ENCODE data around the gene MCM8. TPM values are rescaled to one million over a fixed set of nuclear protein-coding genes. Genes with fewer than 3 reads are reported as not detected.

The MCM8 gene
- polyA plus RNA-seq, 3 donors = 0.07 to 0.51 (median 0.18) TPM

DNA sequence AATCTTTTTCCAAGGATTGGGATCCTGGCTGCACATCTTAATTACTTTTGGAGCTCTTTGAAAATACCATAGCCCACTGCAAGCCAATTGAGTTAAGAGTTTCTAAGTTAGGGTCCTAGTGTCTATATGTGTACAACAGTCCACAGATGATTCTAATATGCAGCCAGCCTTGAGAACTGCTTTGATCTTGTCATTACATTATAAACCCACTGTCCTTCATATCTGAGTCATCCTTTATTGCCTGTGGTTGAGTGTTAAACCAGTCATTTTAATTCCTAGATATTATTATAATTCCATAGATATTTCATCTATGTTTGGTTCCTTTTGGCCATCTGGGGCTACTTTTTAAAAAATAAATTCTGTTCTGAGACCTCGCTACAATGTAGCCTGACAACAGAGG, 24.1 kb downstream of the MCM8 start:
- H3K4me1 ChIP-seq (ENCODE audit: control insufficient read depth in 1 of 2, insufficient read depth in 2 of 2, low read length in 2 of 2) = peaks cover 6 to 10% of the 10 kb centered on the region in 2 donors
- no peaks in the 10 kb centered on the region for H4K20me1 ChIP-seq (ENCODE audit: insufficient read depth, low read length)
- no peak overlapping the region for H3K9ac ChIP-seq (ENCODE audit: insufficient read depth, low read length, poor library complexity, severe bottlenecking)
- no peak for DNase-seq
- H3K4me3 ChIP-seq (replicated peaks in 1 of 3; ENCODE audit: low read depth in 2 of 3, low read length in 3 of 3) = no peak overlapping the region
- H3K36me3 ChIP-seq (replicated peaks in 1 of 2; ENCODE audit: control insufficient read depth in 1 of 2, insufficient read depth in 2 of 2, low read length in 2 of 2) = peaks cover 7 to 50% of the 10 kb centered on the region in 2 donors
- Mint-ChIP-seq H3K36me3 (peaks cover 30 to 56% of the 10 kb centered on the region in 2 donors), H3K4me1 (peaks cover 6% of the 10 kb centered on the region), H3K4me3 (no peak overlapping the region), H3K27me3 (ENCODE audit: low read depth in 3 of 3) (no peaks in the 10 kb centered on the region), H3K9me3 (no peaks in the 10 kb centered on the region), H3K27ac (no peak overlapping the region)
- no peaks in the 10 kb centered on the region for H3K9me3 ChIP-seq (replicated peaks in 1 of 2; ENCODE audit: control insufficient read depth in 1 of 2, insufficient read depth in 1 of 2, low read length in 2 of 2)
- WGBS (ENCODE audit: insufficient coverage) = 100% methylated on average over 1 of the region's 1 CpG
- no peak overlapping the region for H2AFZ ChIP-seq (ENCODE audit: insufficient read depth, low read depth, low read length, poor library complexity, severe bottlenecking)
- no peaks in the 10 kb centered on the region for H3K27me3 ChIP-seq (ENCODE audit: control insufficient read depth in 2 of 2, insufficient read depth in 2 of 2, low read length in 2 of 2)
- TF ChIP-seq CTCF (IDR thresholded peaks at IDR 0.05) = no peak
- H3K79me2 ChIP-seq (ENCODE audit: insufficient read depth, low read length) = no peaks in the 10 kb centered on the region
- no peak overlapping the region for H3K4me2 ChIP-seq (replicated peaks; ENCODE audit: extremely low read depth, low read length, poor library complexity, severe bottlenecking)
- peak overlapping the region in 1 of 2 donors; percentile 49 for H3K27ac ChIP-seq (ENCODE audit: low read depth in 1 of 2, low read length in 2 of 2)
- intact Hi-C loops (cut with micrococcal nuclease) = no loop called here

GRCh38 chr20:5975778-5976177, 25.3 kb downstream of the MCM8 start:
- WGBS (ENCODE audit: insufficient coverage) = no CpG with 5 or more reads among the region's 2 CpGs
- no peak overlapping the region for H3K27ac ChIP-seq (ENCODE audit: low read depth in 1 of 2, low read length in 2 of 2)
- peaks cover 6 to 10% of the 10 kb centered on the region in 2 donors for H3K4me1 ChIP-seq (ENCODE audit: control insufficient read depth in 1 of 2, insufficient read depth in 2 of 2, low read length in 2 of 2)
- no peaks in the 10 kb centered on the region for H3K27me3 ChIP-seq (ENCODE audit: control insufficient read depth in 2 of 2, insufficient read depth in 2 of 2, low read length in 2 of 2)
- no peak overlapping the region for H3K9ac ChIP-seq (ENCODE audit: insufficient read depth, low read length, poor library complexity, severe bottlenecking)
- peaks cover 12 to 56% of the 10 kb centered on the region in 2 donors for H3K36me3 ChIP-seq (replicated peaks in 1 of 2; ENCODE audit: control insufficient read depth in 1 of 2, insufficient read depth in 2 of 2, low read length in 2 of 2)
- H2AFZ ChIP-seq (ENCODE audit: insufficient read depth, low read depth, low read length, poor library complexity, severe bottlenecking) = no peak overlapping the region
- no peaks in the 10 kb centered on the region for H4K20me1 ChIP-seq (ENCODE audit: insufficient read depth, low read length)
- Mint-ChIP-seq H3K27me3 (ENCODE audit: low read depth in 3 of 3) (no peaks in the 10 kb centered on the region), H3K36me3 (peaks cover 32 to 60% of the 10 kb centered on the region in 2 donors), H3K4me1 (peaks cover 6% of the 10 kb centered on the region), H3K4me3 (no peak overlapping the region), H3K27ac (peak overlapping the region in 1 of 7 donors; percentile 7), H3K9me3 (no peaks in the 10 kb centered on the region)
- H3K4me2 ChIP-seq (replicated peaks; ENCODE audit: extremely low read depth, low read length, poor library complexity, severe bottlenecking) = no peak overlapping the region
- intact Hi-C loops (cut with micrococcal nuclease) = no loop called here
- H3K4me3 ChIP-seq (replicated peaks in 1 of 3; ENCODE audit: low read depth in 2 of 3, low read length in 3 of 3) = no peak overlapping the region
- no peaks in the 10 kb centered on the region for H3K9me3 ChIP-seq (replicated peaks in 1 of 2; ENCODE audit: control insufficient read depth in 1 of 2, insufficient read depth in 1 of 2, low read length in 2 of 2)
- TF ChIP-seq CTCF (IDR thresholded peaks at IDR 0.05) = no peak
- DNase-seq = no peak
- no peaks in the 10 kb centered on the region for H3K79me2 ChIP-seq (ENCODE audit: insufficient read depth, low read length)
